Natural killer cell treated with Interleukin-12 subunit alpha and Interleukin-12 subunit beta and Interleukin-15 and Interleukin-18, amount 100 ng/mL, for 72 hours (primary cell): ENCODE measurements around the gene ALDH1L1. TPM values are rescaled to one million over a fixed set of nuclear protein-coding genes. Genes with fewer than 3 reads are reported as not detected.

Experiments
- ATAC-seq, 2 donors: fragments of 150-1000 bp; cut with Tn5 transposase in 1 of 2; sonication (Bioruptor Pico), chemical (Tn5 transposase) in 1 of 2; 2 replicates each; pipeline ENCODE4 v1.10.0; 2021
- DNase-seq: peaks from one replicate; pipeline ENCODE4 v3.0.0; 2022; ENCODE audit warnings: low spot score
- H3K27ac Mint-ChIP-seq, 2 donors: 1 replicate in 1 of 2; 2 replicates in 1 of 2; pipeline ENCODE4 v1.8.0; 2022; ENCODE audit warnings: mixed read lengths in 2 of 2, mild to moderate bottlenecking in 1 of 2, moderate library complexity in 1 of 2
- H3K27me3 Mint-ChIP-seq, 2 donors: 1 replicate in 1 of 2; 2 replicates in 1 of 2; pipeline ENCODE4 v1.8.0; 2022; ENCODE audit warnings: mixed read lengths in 2 of 2
- H3K36me3 Mint-ChIP-seq: one replicate; pipeline ENCODE4 v1.8.0; 2022; ENCODE audit warnings: mixed read lengths
- H3K4me1 Mint-ChIP-seq, 2 donors: 1 replicate in 1 of 2; 2 replicates in 1 of 2; pipeline ENCODE4 v1.8.0; 2022; ENCODE audit warnings: low read depth in 2 of 2, mixed read lengths in 2 of 2, mild to moderate bottlenecking in 1 of 2
- H3K4me3 Mint-ChIP-seq: one replicate; pipeline ENCODE4 v1.8.0; 2022; ENCODE audit warnings: mixed read lengths
- H3K9me3 Mint-ChIP-seq: 2 replicates; pipeline ENCODE4 v1.8.0; 2022; ENCODE audit warnings: mixed read lengths
- total RNA-seq, 2 donors: library from RNA; stranded (reverse); gene quantifications; one replicate each; pipeline ENCODE4 v1.2.3, GENCODE V29; 2022

The ALDH1L1 gene
- total RNA-seq, 2 donors from 2014 or later = not detected

- H3K27ac Mint-ChIP-seq = no peak overlapping the region
- H3K4me3 Mint-ChIP-seq = no peak overlapping the region
- peaks cover 19 to 37% of the 10 kb centered on the region in 2 donors for H3K27me3 Mint-ChIP-seq
- no peaks in the 10 kb centered on the region for H3K9me3 Mint-ChIP-seq
- H3K4me1 Mint-ChIP-seq = no peaks in the 10 kb centered on the region
- DNase-seq (no peak), ATAC-seq (no peak)
- H3K36me3 Mint-ChIP-seq = no peaks in the 10 kb centered on the region
Observed at GRCh38 chr3:126205717-126206655, 25.6 kb upstream of the ALDH1L1 start.

- no peaks in the 10 kb centered on the region for H3K9me3 Mint-ChIP-seq
- H3K4me1 Mint-ChIP-seq = no peaks in the 10 kb centered on the region
- no peak for ATAC-seq
- no peak overlapping the region for H3K27ac Mint-ChIP-seq
- DNase-seq = no peak
- no peaks in the 10 kb centered on the region for H3K36me3 Mint-ChIP-seq
- peaks cover 7 to 27% of the 10 kb centered on the region in 2 donors for H3K27me3 Mint-ChIP-seq
- H3K4me3 Mint-ChIP-seq = no peak overlapping the region
Observed at GRCh38 chr3:126202680-126203079, 22.3 kb upstream of the ALDH1L1 start.

GRCh38 chr3:126202276-126202675, 21.9 kb upstream of the ALDH1L1 start:
- Mint-ChIP-seq H3K27ac (no peak overlapping the region), H3K4me3 (no peak overlapping the region), H3K27me3 (peaks cover 7 to 27% of the 10 kb centered on the region in 2 donors), H3K9me3 (no peaks in the 10 kb centered on the region), H3K4me1 (no peaks in the 10 kb centered on the region), H3K36me3 (no peaks in the 10 kb centered on the region)
- ATAC-seq (no peak), DNase-seq (no peak)

- no peaks in the 10 kb centered on the region for H3K36me3 Mint-ChIP-seq
- DNase-seq (no peak), ATAC-seq (no peak)
- peaks cover 7 to 27% of the 10 kb centered on the region in 2 donors for H3K27me3 Mint-ChIP-seq
- H3K4me1 Mint-ChIP-seq = no peaks in the 10 kb centered on the region
- no peaks in the 10 kb centered on the region for H3K9me3 Mint-ChIP-seq
- no peak overlapping the region for H3K4me3 Mint-ChIP-seq
- H3K27ac Mint-ChIP-seq = no peak overlapping the region
Observed at GRCh38 chr3:126201168-126201567, 20.8 kb upstream of the ALDH1L1 start.

GRCh38 chr3:126200534-126200933, 20.1 kb upstream of the ALDH1L1 start:
- Mint-ChIP-seq H3K27ac (no peak overlapping the region), H3K36me3 (no peaks in the 10 kb centered on the region), H3K4me1 (no peaks in the 10 kb centered on the region), H3K9me3 (no peaks in the 10 kb centered on the region), H3K27me3 (peaks cover 7 to 27% of the 10 kb centered on the region in 2 donors), H3K4me3 (no peak overlapping the region)
- DNase-seq (no peak), ATAC-seq (no peak)

- Mint-ChIP-seq H3K27ac (no peak overlapping the region), H3K27me3 (peaks cover 3 to 29% of the 10 kb centered on the region in 2 donors), H3K4me3 (no peak overlapping the region), H3K36me3 (peaks cover 10% of the 10 kb centered on the region), H3K4me1 (no peaks in the 10 kb centered on the region), H3K9me3 (no peaks in the 10 kb centered on the region)
- no peak for DNase-seq
- ATAC-seq = no peak
Observed at GRCh38 chr3:126199256-126199655, 18.9 kb upstream of the ALDH1L1 start.

- peak; percentile 72 to 74 for ATAC-seq
- Mint-ChIP-seq H3K27ac (no peak overlapping the region), H3K4me3 (no peak overlapping the region), H3K4me1 (no peaks in the 10 kb centered on the region), H3K36me3 (peaks cover 10% of the 10 kb centered on the region), H3K9me3 (no peaks in the 10 kb centered on the region), H3K27me3 (peaks cover 3 to 24% of the 10 kb centered on the region in 2 donors)
- DNase-seq = no peak
Observed at GRCh38 chr3:126197854-126198584, 17.6 kb upstream of the ALDH1L1 start.

- Mint-ChIP-seq H3K36me3 (peaks cover 10% of the 10 kb centered on the region), H3K27me3 (peaks cover 3 to 21% of the 10 kb centered on the region in 2 donors), H3K27ac (no peak overlapping the region), H3K4me1 (no peaks in the 10 kb centered on the region), H3K9me3 (no peaks in the 10 kb centered on the region), H3K4me3 (no peak overlapping the region)
- DNase-seq (no peak), ATAC-seq (no peak)
Observed at GRCh38 chr3:126197343-126197742, 17.0 kb upstream of the ALDH1L1 start.

GRCh38 chr3:126194713-126195305, 14.4 kb upstream of the ALDH1L1 start:
- H3K4me3 Mint-ChIP-seq = no peak overlapping the region
- H3K27ac Mint-ChIP-seq = no peak overlapping the region
- peaks cover 10% of the 10 kb centered on the region for H3K36me3 Mint-ChIP-seq
- peaks cover 2 to 18% of the 10 kb centered on the region in 2 donors for H3K27me3 Mint-ChIP-seq
- no peak for DNase-seq
- ATAC-seq = no peak
- H3K9me3 Mint-ChIP-seq = no peaks in the 10 kb centered on the region
- no peaks in the 10 kb centered on the region for H3K4me1 Mint-ChIP-seq

- no peak overlapping the region for H3K4me3 Mint-ChIP-seq
- H3K9me3 Mint-ChIP-seq = no peaks in the 10 kb centered on the region
- ATAC-seq (no peak), DNase-seq (no peak)
- no peak overlapping the region for H3K27ac Mint-ChIP-seq
- peaks cover 6 to 27% of the 10 kb centered on the region in 2 donors for H3K27me3 Mint-ChIP-seq
- no peaks in the 10 kb centered on the region for H3K4me1 Mint-ChIP-seq
- peaks cover 10% of the 10 kb centered on the region for H3K36me3 Mint-ChIP-seq
Observed at GRCh38 chr3:126191246-126191645, 10.9 kb upstream of the ALDH1L1 start.

- H3K27ac Mint-ChIP-seq = no peak overlapping the region
- no peaks in the 10 kb centered on the region for H3K36me3 Mint-ChIP-seq
- H3K27me3 Mint-ChIP-seq = peaks cover 11 to 20% of the 10 kb centered on the region in 2 donors
- no peaks in the 10 kb centered on the region for H3K4me1 Mint-ChIP-seq
- no peak overlapping the region for H3K4me3 Mint-ChIP-seq
- H3K9me3 Mint-ChIP-seq = no peaks in the 10 kb centered on the region
- no peak for DNase-seq
- ATAC-seq = no peak
Observed at GRCh38 chr3:126187920-126188319, 7.5 kb upstream of the ALDH1L1 start.

GRCh38 chr3:126186749-126187148, 6.4 kb upstream of the ALDH1L1 start:
- DNase-seq (no peak), ATAC-seq (no peak)
- H3K27me3 Mint-ChIP-seq = peaks cover 18 to 31% of the 10 kb centered on the region in 2 donors
- no peak overlapping the region for H3K4me3 Mint-ChIP-seq
- H3K9me3 Mint-ChIP-seq = no peaks in the 10 kb centered on the region
- H3K27ac Mint-ChIP-seq = no peak overlapping the region
- no peaks in the 10 kb centered on the region for H3K36me3 Mint-ChIP-seq
- no peaks in the 10 kb centered on the region for H3K4me1 Mint-ChIP-seq

GRCh38 chr3:126186271-126186670, 5.9 kb upstream of the ALDH1L1 start:
- H3K27ac Mint-ChIP-seq = no peak overlapping the region
- peak; percentile 34 to 54 for ATAC-seq
- no peaks in the 10 kb centered on the region for H3K36me3 Mint-ChIP-seq
- peaks cover 21 to 36% of the 10 kb centered on the region in 2 donors for H3K27me3 Mint-ChIP-seq
- no peak for DNase-seq
- no peaks in the 10 kb centered on the region for H3K4me1 Mint-ChIP-seq
- H3K4me3 Mint-ChIP-seq = no peak overlapping the region
- no peaks in the 10 kb centered on the region for H3K9me3 Mint-ChIP-seq
